Liver (tissue), 3 donors: Measurements from ENCODE around the gene HIPK3.

Experiments
- CTCF ChIP-seq: fragments of 150-350 bp; IDR thresholded peaks from 2 replicates; pipeline ENCODE4 v1.5.1; 2017; ENCODE audit warnings: improper control_type of control experiment, low read depth, low read length; ENCODE audit not compliant: missing input control
- RAD21 ChIP-seq, 2 donors: IDR thresholded peaks; 2 replicates each; pipeline ENCODE4 v1.6.1; 2016; ENCODE audit warnings: antibody characterized with exemption in 2 of 2, mild to moderate bottlenecking in 2 of 2
- SP1 ChIP-seq: IDR thresholded peaks from 2 replicates; pipeline ENCODE4 v1.6.1; 2018; ENCODE audit warnings: antibody characterized with exemption, mild to moderate bottlenecking
- TAF1 ChIP-seq: conservative IDR thresholded peaks from 2 replicates; pipeline ENCODE4 v1.6.1; 2016; ENCODE audit warnings: antibody characterized with exemption, mild to moderate bottlenecking
- YY1 ChIP-seq: IDR thresholded peaks from 2 replicates; pipeline ENCODE4 v1.6.1; 2016; ENCODE audit warnings: antibody characterized with exemption, mild to moderate bottlenecking
- donor health status: healthy.
- donor health status: healthy.

- TF ChIP-seq CTCF, result no peak
- no peak for TF ChIP-seq RAD21 (IDR thresholded peaks at IDR 0.05)
- TF ChIP-seq TAF1, result no peak
- no peak for TF ChIP-seq SP1
- TF ChIP-seq YY1, result no peak
Observed at GRCh38 chr11:33225371-33225770, 31.8 kb upstream of the HIPK3 start.
